Fibroblast of peridontal ligament (primary cell): ENCODE data around the gene FANCI.

ENCODE experiments used
- DNase-seq: peaks from one replicate; pipeline ENCODE4 v3.0.0-alpha.2; 2010; ENCODE audit errors: extremely low read depth

Gene FANCI

GRCh38 chr15:89243691-89244573 lies at the start of gene FANCI:
FANCI (plus strand) TSS chr15:89243979; CDS start chr15:89247648, 3,669 bp downstream.
- peak; percentile 88 for DNase-seq

DNA sequence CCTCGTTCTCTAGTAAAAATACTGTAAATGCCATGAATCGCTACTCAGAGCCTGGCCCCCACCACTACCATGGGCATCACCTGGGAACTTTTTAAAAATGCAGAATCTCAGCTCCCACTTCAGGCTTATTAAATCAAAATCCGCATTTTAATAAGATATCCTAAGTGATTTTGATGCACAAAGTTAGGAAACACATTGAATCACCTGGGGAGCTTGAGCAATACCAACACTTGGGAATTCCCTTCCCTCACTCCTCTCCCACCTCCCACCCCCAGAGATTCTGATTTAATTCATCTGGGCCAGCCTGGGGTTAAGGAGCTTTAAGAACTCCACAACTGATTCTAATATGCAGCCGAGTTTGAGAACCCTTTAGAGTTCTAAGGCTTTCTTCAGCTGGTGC lies 49.2 kb upstream of the FANCI start:
- DNase-seq: no peak

GRCh38 chr15:89195836-89196235 lies 47.9 kb upstream of the FANCI start:
- DNase-seq: peak; percentile 95

GRCh38 chr15:89196241-89196640 lies 47.5 kb upstream of the FANCI start:
- DNase-seq: no peak

- DNase-seq: no peak
Observed at GRCh38 chr15:89196994-89197393, 46.8 kb upstream of the FANCI start.

DNA sequence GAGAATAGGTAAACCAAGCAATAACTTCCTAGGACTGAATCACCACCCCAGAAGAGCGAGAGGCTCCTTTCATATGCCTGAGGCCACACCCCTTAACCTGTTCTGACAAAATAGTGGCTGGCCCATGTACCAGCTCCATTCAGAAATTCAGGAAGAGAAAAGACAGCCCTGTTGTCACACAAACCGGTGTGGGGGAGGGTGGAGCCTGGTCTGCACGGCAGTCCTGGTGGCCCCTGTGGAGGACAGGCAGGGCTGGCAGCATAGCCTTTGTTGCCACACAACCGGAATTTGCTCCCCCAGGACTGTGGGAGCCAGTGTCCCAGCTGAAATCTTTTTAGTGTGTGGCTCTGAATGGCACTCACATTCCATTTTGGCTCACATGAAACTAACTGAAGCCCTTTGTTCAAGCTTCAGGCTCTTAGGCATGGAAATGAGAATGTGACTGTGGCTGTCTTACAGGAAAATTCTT lies 46.2 kb upstream of the FANCI start:
- no peak for DNase-seq

DNA sequence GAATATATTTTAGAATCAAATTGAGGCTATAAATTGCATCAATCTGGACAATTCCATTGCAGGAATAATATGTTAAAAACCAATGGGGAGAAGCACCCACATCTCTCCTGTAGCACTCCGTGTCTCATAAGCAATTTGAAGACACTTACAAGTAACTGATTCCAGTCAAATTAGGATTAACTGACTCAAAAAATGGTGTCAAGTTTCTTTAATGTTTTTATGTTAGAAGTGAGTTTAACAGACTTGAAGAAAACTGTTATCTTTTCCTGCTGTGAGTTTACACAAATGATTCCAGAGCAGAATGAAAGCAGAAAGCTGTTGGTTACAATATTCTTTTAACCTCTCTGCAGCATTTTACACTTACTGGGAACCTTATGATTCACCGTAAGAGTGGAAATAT lies 45.6 kb upstream of the FANCI start:
- no peak for DNase-seq

- peak; percentile 22 for DNase-seq
Observed at GRCh38 chr15:89198934-89199333, 44.8 kb upstream of the FANCI start.

DNA sequence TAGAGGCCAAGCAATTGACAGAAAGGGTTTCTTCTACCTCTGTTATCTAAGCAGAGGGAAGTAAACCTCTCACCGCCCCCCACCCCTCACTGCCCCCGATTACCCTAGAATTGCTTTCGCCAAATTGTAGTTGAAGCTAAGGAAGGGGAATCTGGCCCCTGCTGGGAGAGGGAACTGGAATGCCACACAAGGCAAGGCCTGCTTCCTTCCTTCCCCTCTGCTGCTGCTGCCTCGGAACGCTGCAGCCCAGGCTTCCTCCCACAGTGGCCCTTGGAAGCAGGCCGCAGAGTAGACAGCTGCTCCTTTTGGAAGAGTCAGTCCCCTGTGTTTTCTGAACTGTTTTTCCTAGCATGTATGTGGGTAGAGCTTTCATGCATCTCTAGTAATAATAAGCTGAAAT lies 44.0 kb upstream of the FANCI start:
- DNase-seq: no peak

DNA sequence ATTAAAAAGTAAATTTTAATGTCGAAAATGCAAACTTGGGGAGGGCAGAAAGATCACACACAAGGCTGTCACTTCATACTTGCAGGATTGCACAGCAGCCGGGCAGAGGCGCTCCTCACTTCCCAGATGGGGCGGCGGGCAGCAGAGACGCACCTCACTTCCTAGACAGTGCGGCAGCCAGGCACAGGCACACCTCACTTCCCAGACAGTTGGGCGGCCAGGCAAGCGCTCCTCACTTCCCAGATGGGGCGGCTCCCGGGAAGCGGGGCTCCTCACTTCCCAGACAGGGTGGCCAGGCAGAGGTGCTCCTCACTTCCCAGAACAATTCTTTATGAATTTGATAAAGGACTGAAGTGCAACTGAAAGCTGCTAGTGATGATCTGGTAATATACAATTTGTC lies 43.6 kb upstream of the FANCI start:
- no peak for DNase-seq

DNA sequence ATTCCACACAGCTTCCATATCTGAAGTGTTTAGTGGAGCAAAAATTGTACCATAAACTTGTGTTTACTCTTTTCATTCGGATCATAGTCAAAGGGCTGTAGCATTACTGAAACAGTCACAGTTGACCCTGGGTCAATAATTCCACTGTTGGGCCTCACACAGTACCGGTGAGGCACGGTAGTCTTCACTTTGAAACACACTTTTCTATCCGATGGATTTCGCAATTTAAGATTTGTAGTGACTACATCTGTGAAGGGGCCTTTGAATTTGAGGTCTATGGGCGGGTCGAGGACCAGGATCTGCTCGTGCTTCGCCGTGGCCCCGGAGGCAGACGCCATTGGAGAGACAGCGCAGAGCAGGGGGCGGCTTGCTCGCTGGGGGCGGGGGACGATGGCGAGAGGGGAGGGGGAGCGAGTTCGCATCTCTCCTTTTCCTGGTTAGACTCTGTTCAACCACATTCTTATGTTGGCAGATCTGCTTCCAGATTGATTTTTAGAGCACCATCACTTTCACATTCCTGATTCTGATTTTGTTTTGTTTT lies 42.2 kb upstream of the FANCI start:
- DNase-seq: no peak

DNA sequence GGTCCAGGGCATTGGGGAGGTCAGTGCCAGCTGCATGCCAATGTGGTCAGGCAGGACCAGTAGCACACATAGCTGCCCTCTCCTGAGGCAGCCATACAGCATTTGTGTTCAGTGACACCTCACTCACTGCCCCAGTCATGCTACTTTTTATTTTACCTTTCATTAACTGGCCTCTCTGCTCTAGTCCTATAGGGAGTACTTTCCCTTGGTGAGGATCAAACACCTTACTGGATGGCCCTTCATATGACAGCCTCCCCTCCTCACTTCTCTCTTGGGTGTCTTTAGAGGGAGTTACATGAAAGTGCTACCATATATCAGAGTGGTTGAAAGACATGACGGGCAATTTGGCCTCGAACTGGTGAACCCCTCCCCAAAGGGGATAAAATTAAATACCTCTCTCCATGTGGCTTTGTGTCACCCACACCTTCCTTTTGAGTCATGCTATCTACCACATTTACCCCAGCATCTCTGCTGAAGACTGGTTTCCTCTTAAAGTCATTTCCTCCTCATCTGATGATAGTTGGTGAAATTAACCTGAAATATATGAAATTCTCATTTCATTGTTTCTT lies 40.0 kb upstream of the FANCI start:
- DNase-seq: no peak

GRCh38 chr15:89205991-89206585 lies 37.7 kb upstream of the FANCI start:
- no peak for DNase-seq

DNA sequence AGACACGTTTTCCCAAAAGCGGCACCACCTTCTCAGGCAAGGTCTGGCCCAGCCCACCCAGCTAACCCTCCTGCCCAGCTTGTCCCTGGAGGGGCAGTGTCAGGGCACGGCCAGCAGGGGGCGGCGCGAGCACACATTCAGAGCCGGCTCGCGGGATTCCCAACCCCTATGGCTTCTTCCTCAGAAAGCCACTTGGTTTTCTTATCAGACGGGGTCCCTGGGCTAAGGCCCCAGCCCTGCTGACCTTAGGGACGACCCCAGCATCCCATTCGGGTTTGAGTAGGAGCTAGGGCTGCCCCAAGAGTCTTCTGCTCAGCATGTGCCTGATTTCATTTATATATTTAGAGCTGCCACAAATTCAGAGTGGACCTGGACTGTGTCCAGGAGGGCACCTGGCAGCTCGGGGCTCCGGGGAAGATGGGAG lies 36.9 kb upstream of the FANCI start:
- DNase-seq: peak; percentile 64

- DNase-seq: no peak
Observed at GRCh38 chr15:89208256-89208655, 35.5 kb upstream of the FANCI start.

GRCh38 chr15:89209057-89209456 lies 34.7 kb upstream of the FANCI start:
- no peak for DNase-seq

GRCh38 chr15:89211678-89212170 lies 32.1 kb upstream of the FANCI start:
- DNase-seq: peak; percentile 38

DNA sequence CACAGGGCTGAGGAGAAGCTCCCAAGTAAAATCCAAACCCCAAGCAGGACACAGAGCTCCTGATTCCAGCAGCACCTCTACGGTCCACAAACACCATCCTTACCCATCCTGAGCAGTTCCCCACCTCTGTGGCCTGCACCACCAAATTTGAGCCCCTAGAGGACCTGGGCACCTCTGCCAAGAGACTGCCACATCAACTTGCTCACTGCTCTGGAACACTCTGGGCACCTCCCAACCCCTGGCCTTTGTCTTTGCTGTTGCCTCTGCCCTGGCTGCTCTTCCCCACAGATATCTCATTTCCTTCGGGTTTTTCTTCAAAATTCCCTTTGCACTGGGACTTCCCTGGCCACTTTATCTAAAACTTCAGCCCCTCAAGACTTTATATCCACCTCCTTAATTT lies 28.2 kb upstream of the FANCI start:
- DNase-seq: no peak

DNA sequence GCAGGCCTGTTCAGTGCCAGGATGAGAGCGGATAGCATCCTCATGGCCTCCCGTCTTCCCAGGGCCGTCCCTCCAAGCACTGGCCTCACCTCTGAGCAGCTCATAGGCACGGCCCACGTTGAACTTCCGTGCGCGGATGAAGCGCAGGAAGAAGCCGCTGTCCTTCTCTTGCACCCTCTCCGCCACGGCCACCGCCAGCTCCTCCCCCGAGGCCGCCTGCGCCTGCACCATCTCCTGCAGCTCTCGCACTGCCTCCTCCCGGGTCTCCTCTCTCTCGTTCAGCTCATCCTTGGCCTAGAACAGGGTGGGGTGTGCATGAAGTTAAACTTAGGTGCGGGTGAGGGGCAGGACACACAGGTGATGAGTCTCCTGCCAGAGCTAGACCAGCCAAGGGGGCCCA lies 26.7 kb upstream of the FANCI start:
- DNase-seq: no peak

DNA sequence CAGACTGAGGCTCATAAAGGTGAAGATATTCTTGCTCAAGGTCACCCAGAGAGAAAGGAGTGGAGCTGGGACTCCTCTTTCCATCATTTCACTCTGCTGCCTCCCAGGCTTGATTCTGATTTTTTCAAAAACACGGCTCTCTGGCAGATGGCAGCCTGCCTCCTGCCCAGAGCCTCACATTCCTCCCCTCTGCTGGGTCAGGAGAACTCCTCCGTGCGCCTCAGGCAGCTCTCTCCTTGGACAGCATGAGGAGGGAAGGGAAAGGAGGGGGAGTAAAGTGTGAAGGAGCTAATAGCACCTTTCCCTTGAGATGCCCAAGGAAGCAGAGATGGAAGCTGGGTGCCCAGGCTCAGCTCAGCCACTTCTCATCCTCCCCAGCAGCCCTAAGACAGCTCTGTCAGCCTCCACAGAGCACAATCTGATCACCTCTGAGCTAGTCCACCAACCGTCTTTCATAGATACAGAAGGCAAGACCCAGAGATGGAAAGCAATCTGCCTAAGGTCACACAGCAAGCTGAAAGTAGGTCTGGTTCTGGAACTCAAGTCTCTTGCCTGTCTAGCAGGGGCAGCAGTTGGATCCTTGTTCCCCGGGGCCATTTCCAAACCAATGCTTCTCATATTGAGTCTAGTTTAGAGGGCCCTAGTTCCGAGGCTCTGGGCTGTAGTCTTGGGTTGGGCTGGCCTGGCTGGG lies 25.9 kb upstream of the FANCI start:
- DNase-seq: no peak

- no peak for DNase-seq
Observed at GRCh38 chr15:89218531-89218930, 25.2 kb upstream of the FANCI start.

DNA sequence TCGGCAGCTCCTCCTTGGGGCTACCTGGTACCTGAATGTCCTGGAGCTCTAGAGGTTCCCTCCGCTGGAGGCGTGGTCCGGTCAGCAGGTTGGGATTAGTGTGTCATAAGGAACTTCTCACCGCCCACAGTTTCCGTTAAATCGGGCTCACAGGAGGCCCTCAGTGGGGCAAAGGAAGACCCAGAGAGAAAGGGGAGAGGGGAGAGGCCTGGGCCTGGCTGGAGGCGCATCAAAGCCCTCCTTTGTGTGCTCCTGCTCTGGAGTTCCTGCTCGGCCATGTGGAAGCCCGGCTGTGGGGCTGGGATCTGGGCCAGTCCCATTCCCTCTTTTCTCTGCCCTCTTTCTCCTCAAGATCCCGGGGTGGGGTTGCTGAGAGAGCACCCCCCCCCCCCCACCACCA lies 22.2 kb upstream of the FANCI start, which contains the start of gene RLBP1:
TSS of gene RLBP1 (minus strand) at position 37 of the 400 bp plus-strand sequence. CDS start 2,604 bp downstream, outside the sequence.
- no peak for DNase-seq
